Measurements from ENCODE around the gene TATDN3.
"Not testable (repeated sequence)": the region's sequence is repeated elsewhere in the genome, so short reads cannot be mapped to it uniquely, and the experiment has no call there.

TATDN3 gene

DNA sequence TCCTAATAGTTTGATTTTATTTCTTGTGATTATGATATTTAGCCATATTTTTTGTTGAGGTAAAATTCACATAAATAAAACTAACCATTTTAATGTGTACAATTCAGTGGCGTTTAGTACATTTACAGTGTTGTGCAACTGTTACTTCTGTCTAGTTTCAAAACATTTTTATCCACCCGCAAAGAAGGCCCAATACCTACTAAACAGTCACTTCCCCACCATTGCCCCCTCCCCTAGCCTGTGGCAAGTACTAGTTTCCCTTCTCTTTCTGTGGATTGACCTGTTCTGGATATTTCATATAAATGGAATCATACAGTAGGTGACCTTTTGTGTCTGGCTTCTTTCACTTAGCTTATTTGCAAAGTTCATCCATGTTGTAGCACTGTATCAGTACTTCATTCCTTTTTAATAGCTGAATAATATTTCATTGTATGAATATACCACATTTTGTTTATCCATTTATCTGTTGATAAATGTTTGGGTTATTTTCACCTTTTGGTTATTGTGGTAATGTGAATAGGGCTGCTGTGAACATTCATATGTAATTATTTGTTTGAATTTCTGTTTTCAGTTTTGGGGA is 70.5 kb downstream of the TATDN3 start:
- H3K4me3 ChIP-seq (replicated peaks; ENCODE audit: low read depth, low read length): no peak overlapping the region
- DNase-seq (ENCODE audit: low read depth): no peak
- no peak for TF ChIP-seq CTCF (IDR thresholded peaks at IDR 0.05; ENCODE audit: low read length, missing control alignments)

DNA sequence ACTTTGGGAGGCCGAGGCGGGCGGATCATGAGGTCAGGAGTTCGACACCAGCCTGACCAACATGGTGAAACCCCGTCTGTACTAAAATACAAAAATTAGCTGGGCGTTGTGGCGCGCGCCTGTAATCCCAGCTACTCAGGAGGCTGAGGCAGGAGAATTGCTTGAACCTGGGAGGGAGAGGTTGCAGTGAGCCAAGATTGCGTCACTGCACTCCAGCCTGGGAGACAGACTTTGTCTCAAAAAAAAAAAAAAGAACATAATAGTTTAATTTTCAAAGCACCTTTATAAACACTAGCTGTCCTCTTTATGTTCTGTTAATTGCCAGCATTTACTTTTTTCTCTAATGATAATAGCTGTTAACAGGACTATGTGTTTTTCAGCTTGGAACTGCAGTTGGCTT is 71.7 kb downstream of the TATDN3 start:
- not testable (repeated sequence) for DNase-seq (ENCODE audit: low read depth); H3K4me3 ChIP-seq (replicated peaks; ENCODE audit: low read depth, low read length)

GRCh38 chr1:212864201-212864600 is 72.5 kb downstream of the TATDN3 start:
- no peak for TF ChIP-seq CTCF (IDR thresholded peaks at IDR 0.05; ENCODE audit: low read length, missing control alignments)

More at GRCh38 chr1:212864201-212864600, 72.5 kb downstream of the TATDN3 start:
- H3K4me3 ChIP-seq (replicated peaks; ENCODE audit: low read depth, low read length): no peak overlapping the region
- no peak for DNase-seq (ENCODE audit: low read depth)
